MM.1S (cell line): ENCODE results near the gene SPAG16.

Source experiments
- DNase-seq: peaks from one replicate; pipeline ENCODE4 v3.0.0-alpha.2; 2015
- H2AFZ ChIP-seq: fragments of 300-600 bp; sonication (generic); 2 replicates; pipeline ENCODE4 v1.6.0; 2016; ENCODE audit warnings: antibody characterized with exemption, low read length
- H3F3A ChIP-seq: fragments of 300-600 bp; sonication (generic); 2 replicates; pipeline ENCODE4 v1.6.1; 2016; ENCODE audit warnings: mild to moderate bottlenecking, antibody characterized with exemption, low read length, moderate library complexity, mixed read lengths; ENCODE audit not compliant: insufficient read depth
- H3K27ac ChIP-seq: fragments of 300-600 bp; sonication (generic); 2 replicates; pipeline ENCODE4 v1.5.1; 2016; ENCODE audit warnings: mild to moderate bottlenecking, low read length
- H3K27me3 ChIP-seq: fragments of 300-600 bp; sonication (generic); replicated peaks from 2 replicates; pipeline ENCODE4 v1.6.0; 2016; ENCODE audit warnings: low read length; ENCODE audit not compliant: insufficient read depth
- H3K36me3 ChIP-seq: fragments of 300-600 bp; sonication (generic); replicated peaks from 2 replicates; pipeline ENCODE4 v1.6.1; 2016; ENCODE audit warnings: mild to moderate bottlenecking, low read length, mixed read lengths; ENCODE audit not compliant: insufficient read depth
- H3K4me1 ChIP-seq: fragments of 300-600 bp; sonication (generic); 2 replicates; pipeline ENCODE4 v1.6.1; 2016; ENCODE audit warnings: low read length, mixed read lengths
- H3K4me2 ChIP-seq: fragments of 300-600 bp; sonication (generic); 2 replicates; pipeline ENCODE4 v1.6.0; 2016; ENCODE audit warnings: low read depth, low read length
- H3K4me3 ChIP-seq: fragments of 300-600 bp; sonication (generic); 2 replicates; pipeline ENCODE4 v1.5.1; 2016; ENCODE audit warnings: low read length, mixed read lengths
- H3K79me2 ChIP-seq: fragments of 300-600 bp; sonication (generic); 2 replicates; pipeline ENCODE4 v1.6.1; 2016; ENCODE audit warnings: mixed run types, low read length, mixed read lengths
- H3K9ac ChIP-seq: fragments of 300-600 bp; sonication (generic); 2 replicates; pipeline ENCODE4 v1.6.1; 2016; ENCODE audit warnings: low read length, mixed read lengths
- H3K9me2 ChIP-seq: fragments of 300-600 bp; sonication (generic); replicated peaks from 2 replicates; pipeline ENCODE4 v1.6.1; 2016; ENCODE audit warnings: mild to moderate bottlenecking, low read length, mixed read lengths; ENCODE audit not compliant: insufficient read depth
- H3K9me3 ChIP-seq: fragments of 300-600 bp; sonication (generic); replicated peaks from 2 replicates; pipeline ENCODE4 v1.6.1; 2016; ENCODE audit warnings: mild to moderate bottlenecking, low read length, mixed read lengths; ENCODE audit not compliant: insufficient read depth
- H4K20me1 ChIP-seq: fragments of 300-600 bp; sonication (generic); 2 replicates; pipeline ENCODE4 v1.6.1; 2016; ENCODE audit warnings: mild to moderate bottlenecking, low read length, moderate library complexity, mixed read lengths; ENCODE audit not compliant: insufficient read depth
- EZH2 ChIP-seq: fragments of 300-600 bp; sonication (generic); optimal IDR thresholded peaks from 2 replicates; pipeline ENCODE3; 2017; ENCODE audit warnings: low read depth, mild to moderate bottlenecking, antibody characterized with exemption, low read length, mixed read lengths
- EZH2phosphoT487 ChIP-seq: fragments of 300-600 bp; sonication (generic); IDR thresholded peaks from 2 replicates; pipeline ENCODE4 v1.6.1; 2018; ENCODE audit warnings: antibody characterized with exemption, low read length
- TF ChIP-seq, protein P1 (sequence below): fragments of 300-600 bp; sonication (generic); IDR thresholded peaks from 2 replicates; pipeline ENCODE4 v1.5.1; 2016; ENCODE audit warnings: antibody characterized with exemption, low read length, mixed read lengths

The SPAG16 gene

DNA sequence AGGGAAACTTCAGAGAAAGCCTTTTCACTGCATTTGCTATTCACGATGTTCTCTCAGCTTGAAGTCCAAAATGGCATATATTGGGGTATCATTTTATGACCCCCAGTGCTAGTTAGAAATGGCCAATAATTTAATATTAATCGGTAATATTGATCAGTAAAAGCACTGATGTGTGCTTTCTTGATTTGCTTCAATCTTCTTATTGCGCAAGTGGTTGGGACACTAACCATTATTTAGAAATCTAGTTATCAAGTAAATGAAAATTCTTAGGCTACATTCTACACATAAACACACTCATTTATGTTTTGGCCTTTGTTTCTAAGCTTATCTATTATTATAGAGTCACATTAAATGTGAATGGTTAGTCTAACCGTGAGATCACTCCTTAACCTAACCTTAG lies 1076.9 kb downstream of the SPAG16 start:
- Histone ChIP-seq H3K4me3 (no peak overlapping the region), H3K27me3 (no peaks in the 10 kb centered on the region), H3F3A (no peaks in the 10 kb centered on the region), H3K4me2 (no peak overlapping the region), H3K9me2 (no peaks in the 10 kb centered on the region), H3K9ac (no peak overlapping the region), H3K79me2 (no peaks in the 10 kb centered on the region), H2AFZ (no peak overlapping the region), H4K20me1 (no peaks in the 10 kb centered on the region), H3K36me3 (no peaks in the 10 kb centered on the region), H3K9me3 (no peaks in the 10 kb centered on the region), H3K27ac (no peak overlapping the region), H3K4me1 (no peaks in the 10 kb centered on the region)
- TF ChIP-seq, protein P1, sequence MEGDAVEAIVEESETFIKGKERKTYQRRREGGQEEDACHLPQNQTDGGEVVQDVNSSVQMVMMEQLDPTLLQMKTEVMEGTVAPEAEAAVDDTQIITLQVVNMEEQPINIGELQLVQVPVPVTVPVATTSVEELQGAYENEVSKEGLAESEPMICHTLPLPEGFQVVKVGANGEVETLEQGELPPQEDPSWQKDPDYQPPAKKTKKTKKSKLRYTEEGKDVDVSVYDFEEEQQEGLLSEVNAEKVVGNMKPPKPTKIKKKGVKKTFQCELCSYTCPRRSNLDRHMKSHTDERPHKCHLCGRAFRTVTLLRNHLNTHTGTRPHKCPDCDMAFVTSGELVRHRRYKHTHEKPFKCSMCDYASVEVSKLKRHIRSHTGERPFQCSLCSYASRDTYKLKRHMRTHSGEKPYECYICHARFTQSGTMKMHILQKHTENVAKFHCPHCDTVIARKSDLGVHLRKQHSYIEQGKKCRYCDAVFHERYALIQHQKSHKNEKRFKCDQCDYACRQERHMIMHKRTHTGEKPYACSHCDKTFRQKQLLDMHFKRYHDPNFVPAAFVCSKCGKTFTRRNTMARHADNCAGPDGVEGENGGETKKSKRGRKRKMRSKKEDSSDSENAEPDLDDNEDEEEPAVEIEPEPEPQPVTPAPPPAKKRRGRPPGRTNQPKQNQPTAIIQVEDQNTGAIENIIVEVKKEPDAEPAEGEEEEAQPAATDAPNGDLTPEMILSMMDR, result no peak
- TF ChIP-seq EZH2 (no peak), EZH2phosphoT487 (no peak)
- no peak for DNase-seq

DNA sequence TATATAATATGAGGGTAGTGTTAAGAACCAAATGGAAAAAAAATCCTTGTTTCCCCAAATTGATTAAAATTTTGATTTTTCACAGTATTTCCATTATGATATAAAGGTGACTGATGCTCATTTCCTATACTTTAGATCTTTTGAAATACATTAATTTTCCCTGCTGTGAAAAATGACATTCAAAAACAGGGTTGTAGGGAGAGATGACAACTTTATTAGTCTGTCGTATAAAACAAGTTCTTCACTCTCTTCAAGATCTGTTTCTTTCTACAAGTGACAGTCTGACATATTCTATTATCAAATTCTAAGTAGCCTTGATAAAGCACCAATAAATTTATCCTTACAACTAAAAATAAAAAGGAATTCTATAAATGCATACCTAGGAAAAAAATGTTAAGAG lies 1081.3 kb downstream of the SPAG16 start:
- Histone ChIP-seq H4K20me1 (no peaks in the 10 kb centered on the region), H3K9ac (no peak overlapping the region), H3K9me2 (no peaks in the 10 kb centered on the region), H3K27me3 (no peaks in the 10 kb centered on the region), H3K27ac (no peak overlapping the region), H2AFZ (no peak overlapping the region), H3K79me2 (no peaks in the 10 kb centered on the region), H3K4me3 (no peak overlapping the region), H3K36me3 (no peaks in the 10 kb centered on the region), H3F3A (no peaks in the 10 kb centered on the region), H3K4me1 (no peaks in the 10 kb centered on the region), H3K9me3 (no peaks in the 10 kb centered on the region), H3K4me2 (no peak overlapping the region)
- DNase-seq, result no peak
- TF ChIP-seq EZH2, result no peak
- TF ChIP-seq, protein P1, result no peak
- TF ChIP-seq EZH2phosphoT487, result no peak

DNA sequence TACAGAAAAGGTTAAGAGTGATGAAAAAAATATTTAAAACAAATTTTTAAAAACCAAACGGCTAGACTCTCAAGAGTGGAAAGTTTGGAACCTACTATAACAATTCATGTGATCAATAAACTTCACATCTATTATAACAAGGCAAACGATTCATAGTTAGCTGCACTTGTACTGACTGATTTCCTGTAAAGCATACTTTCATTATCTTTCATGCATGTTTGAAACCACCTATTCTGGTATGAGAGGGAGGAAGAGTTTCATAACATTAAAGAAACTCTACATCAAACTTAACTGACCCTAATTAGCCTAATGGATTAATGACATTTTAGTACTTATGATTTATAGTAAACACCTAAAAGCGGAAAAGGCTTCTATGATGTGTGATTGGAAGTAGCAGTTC lies 1082.9 kb downstream of the SPAG16 start:
- H2AFZ ChIP-seq, result no peak overlapping the region
- no peaks in the 10 kb centered on the region for H3K27me3 ChIP-seq
- no peak overlapping the region for H3K4me3 ChIP-seq
- H3K4me1 ChIP-seq, result no peaks in the 10 kb centered on the region
- no peak overlapping the region for H3K27ac ChIP-seq
- no peaks in the 10 kb centered on the region for H3K36me3 ChIP-seq
- H3K9me3 ChIP-seq, result no peaks in the 10 kb centered on the region
- DNase-seq, result peak; percentile 15
- H4K20me1 ChIP-seq, result no peaks in the 10 kb centered on the region
- no peaks in the 10 kb centered on the region for H3F3A ChIP-seq
- TF ChIP-seq EZH2phosphoT487, result no peak
- no peak for TF ChIP-seq EZH2
- TF ChIP-seq, protein P1, result no peak
- no peak overlapping the region for H3K4me2 ChIP-seq
- no peaks in the 10 kb centered on the region for H3K9me2 ChIP-seq
- H3K9ac ChIP-seq, result no peak overlapping the region
- H3K79me2 ChIP-seq, result no peaks in the 10 kb centered on the region
